ENCODE measurements around the gene CCIN. TPM values are rescaled to one million over a fixed set of nuclear protein-coding genes. Genes with fewer than 3 reads are reported as not detected.
"Not testable (repeated sequence)": the region's sequence is repeated elsewhere in the genome, so short reads cannot be mapped to it uniquely, and the experiment has no call there.

The CCIN gene
- total RNA-seq, result not detected

DNA sequence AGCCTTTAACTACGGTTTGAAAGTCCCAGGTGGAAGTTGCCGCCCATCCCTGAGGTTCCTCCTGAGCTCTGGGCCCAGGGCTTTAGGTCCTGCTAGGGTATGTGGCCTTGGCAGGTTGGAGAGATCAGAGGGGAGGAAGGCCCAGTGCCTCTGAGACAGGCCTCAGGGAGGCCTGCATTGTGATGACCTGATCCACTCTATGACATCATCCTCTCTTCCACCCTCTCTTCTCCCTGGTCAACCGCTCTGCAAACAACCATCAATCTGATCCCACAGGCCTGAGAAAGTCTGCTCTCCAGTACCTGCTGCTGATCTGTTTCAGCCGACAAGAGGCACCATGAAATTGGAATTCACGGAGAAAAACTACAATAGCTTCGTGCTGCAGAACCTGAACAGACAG, at the start of gene CCIN:
Gene CCIN, plus strand, starts transcription at position 223 of the 400 bp plus-strand sequence. Its CDS starts 115 bp downstream, at position 338.
- DNase-seq, result no peak
- H3K27me3 Mint-ChIP-seq, result peaks cover 4% of the 10 kb centered on the region
- H3K4me3 Mint-ChIP-seq, result no peak within 1 kb of the TSS
- peaks cover 3% of the 10 kb centered on the region for H3K4me1 Mint-ChIP-seq
- H3K27ac Mint-ChIP-seq, result no peak within 1 kb of the TSS
- no peaks in the 10 kb centered on the region for H3K36me3 Mint-ChIP-seq
- no peaks in the 10 kb centered on the region for H3K9me3 Mint-ChIP-seq

DNA sequence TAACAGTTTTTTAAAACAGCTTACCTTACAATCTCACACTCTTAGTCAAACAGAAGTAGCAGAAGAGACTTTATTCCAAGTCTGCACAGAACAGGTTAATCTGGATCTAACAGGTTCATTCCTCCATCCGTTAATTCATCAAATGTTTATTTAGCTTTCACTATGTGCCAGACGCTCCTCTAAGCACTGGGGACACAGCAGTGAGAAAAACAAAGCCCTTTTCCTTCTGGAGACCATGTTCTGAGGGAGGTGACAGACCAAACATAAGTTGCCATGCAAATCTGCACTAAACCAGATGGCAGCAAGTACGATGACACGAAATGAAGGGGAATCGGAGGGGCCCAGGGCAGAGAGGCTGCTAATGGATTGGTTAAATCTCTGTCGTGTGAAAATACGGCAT, 49.7 kb upstream of the CCIN start:
- no peaks in the 10 kb centered on the region for H3K27me3 Mint-ChIP-seq
- H3K4me1 Mint-ChIP-seq, result peaks cover 2% of the 10 kb centered on the region
- DNase-seq, result no peak
- no peak overlapping the region for H3K4me3 Mint-ChIP-seq
- H3K9me3 Mint-ChIP-seq, result no peaks in the 10 kb centered on the region
- no peaks in the 10 kb centered on the region for H3K36me3 Mint-ChIP-seq
- H3K27ac Mint-ChIP-seq, result no peak overlapping the region

- no peak for DNase-seq
- peaks cover 11% of the 10 kb centered on the region for H3K4me1 Mint-ChIP-seq
- no peak overlapping the region for H3K27ac Mint-ChIP-seq
- H3K36me3 Mint-ChIP-seq, result no peaks in the 10 kb centered on the region
- no peaks in the 10 kb centered on the region for H3K27me3 Mint-ChIP-seq
- no peak overlapping the region for H3K4me3 Mint-ChIP-seq
- no peaks in the 10 kb centered on the region for H3K9me3 Mint-ChIP-seq
Observed at GRCh38 chr9:36120705-36121104, 48.5 kb upstream of the CCIN start.

- H3K4me3 Mint-ChIP-seq, result no peak overlapping the region
- H3K36me3 Mint-ChIP-seq, result no peaks in the 10 kb centered on the region
- H3K27me3 Mint-ChIP-seq, result no peaks in the 10 kb centered on the region
- no peak for DNase-seq
- no peaks in the 10 kb centered on the region for H3K9me3 Mint-ChIP-seq
- peaks cover 13% of the 10 kb centered on the region for H3K4me1 Mint-ChIP-seq
- no peak overlapping the region for H3K27ac Mint-ChIP-seq
Observed at GRCh38 chr9:36121971-36122370, 47.2 kb upstream of the CCIN start.

DNA sequence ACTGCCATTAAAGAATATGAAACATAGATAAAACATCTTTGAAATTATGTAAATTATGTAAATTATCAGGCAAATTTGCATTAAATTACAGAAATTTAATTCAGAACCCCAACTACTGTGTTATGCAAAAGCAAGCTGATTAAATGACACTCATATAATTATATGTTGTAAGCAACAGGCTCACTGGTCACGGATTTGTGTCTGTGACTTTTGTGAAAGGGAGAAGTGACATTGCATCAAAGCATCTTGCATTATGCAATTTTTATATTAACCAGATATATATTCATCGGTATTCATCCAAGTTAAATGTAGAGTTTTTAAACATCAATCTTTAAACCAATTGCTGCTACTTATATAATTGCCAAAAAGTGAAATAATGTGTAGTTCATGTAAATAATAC, 45.7 kb upstream of the CCIN start:
- Mint-ChIP-seq H3K27me3 (no peaks in the 10 kb centered on the region), H3K36me3 (no peaks in the 10 kb centered on the region), H3K4me1 (peaks cover 24% of the 10 kb centered on the region), H3K27ac (no peak overlapping the region), H3K9me3 (no peaks in the 10 kb centered on the region), H3K4me3 (no peak overlapping the region)
- DNase-seq, result no peak

GRCh38 chr9:36125062-36125855, 43.9 kb upstream of the CCIN start:
- Mint-ChIP-seq H3K9me3 (no peaks in the 10 kb centered on the region), H3K4me1 (peaks cover 24% of the 10 kb centered on the region), H3K27ac (no peak overlapping the region)

DNA sequence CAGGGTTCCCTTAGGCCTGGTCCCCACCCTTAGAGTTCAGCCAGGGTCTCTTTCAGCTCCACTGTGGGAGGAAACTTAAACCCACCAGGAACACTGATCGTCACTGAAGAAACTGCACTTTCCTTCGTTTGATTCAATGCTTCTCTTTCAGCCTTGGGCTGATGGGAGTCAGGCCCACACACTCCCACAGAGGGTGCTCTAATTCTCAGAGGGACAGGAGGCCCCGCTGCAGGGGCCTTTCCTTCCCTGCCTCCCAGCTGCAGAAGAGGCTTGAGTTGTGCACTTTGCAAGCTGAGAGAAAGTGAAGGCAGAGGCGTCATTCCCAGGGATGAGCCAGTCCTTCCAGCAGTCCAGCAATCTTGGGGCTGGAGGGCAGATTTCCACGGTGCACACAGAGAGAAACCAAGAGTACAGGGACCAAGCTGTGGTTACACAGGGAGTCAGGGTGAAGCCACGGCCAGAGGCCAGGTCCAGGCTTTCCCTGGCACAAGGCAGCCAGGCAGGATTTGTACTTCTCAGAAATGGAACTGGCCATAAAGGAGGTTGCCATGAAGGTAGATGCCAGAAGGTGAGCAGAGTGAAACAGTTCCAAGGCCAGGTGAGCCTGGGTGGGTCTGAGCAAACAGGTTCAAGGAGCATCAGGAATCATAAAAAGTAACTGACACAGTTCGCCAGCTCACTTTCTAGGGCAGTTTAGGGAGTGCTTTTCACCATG, 43.0 kb upstream of the CCIN start:
- Mint-ChIP-seq H3K4me3 (no peak overlapping the region), H3K27ac (no peak overlapping the region)
- DNase-seq, result no peak

More at GRCh38 chr9:36125062-36125855, 43.9 kb upstream of the CCIN start:
- no peaks in the 10 kb centered on the region for H3K36me3 Mint-ChIP-seq
- DNase-seq, result no peak
- no peak overlapping the region for H3K4me3 Mint-ChIP-seq
- no peaks in the 10 kb centered on the region for H3K27me3 Mint-ChIP-seq

DNA sequence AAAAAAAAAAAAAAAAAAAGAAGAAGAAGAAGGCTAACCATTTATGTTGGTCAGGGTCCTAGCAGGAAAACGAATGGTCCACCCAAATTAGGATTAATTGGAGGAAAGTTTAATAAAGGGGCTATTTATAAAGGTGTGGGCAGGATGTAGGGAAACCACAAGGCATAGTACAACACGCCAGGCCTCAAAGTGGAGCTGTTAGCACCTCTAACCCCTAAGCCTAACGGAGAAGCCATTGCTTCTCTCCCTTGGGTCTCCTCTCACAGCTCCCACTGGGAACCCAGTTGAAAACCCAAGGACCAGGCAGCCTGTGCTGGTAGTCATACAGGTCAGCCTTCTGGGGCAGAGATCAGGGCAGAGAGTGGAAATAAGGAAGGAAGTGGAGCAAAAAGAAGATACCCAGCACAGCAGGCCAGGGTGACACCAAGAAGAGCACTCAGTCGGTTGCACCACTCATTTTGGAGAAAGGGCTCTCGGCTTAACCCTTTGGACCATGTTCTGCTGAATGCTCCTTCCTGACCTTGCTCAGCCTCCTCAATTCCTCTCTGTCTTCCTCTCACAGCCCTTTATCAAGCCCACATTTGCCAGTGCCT, 41.4 kb upstream of the CCIN start:
- H3K4me3 Mint-ChIP-seq, result no peak overlapping the region
- no peaks in the 10 kb centered on the region for H3K27me3 Mint-ChIP-seq
- no peaks in the 10 kb centered on the region for H3K36me3 Mint-ChIP-seq
- no peak for DNase-seq
- peaks cover 24% of the 10 kb centered on the region for H3K4me1 Mint-ChIP-seq
- H3K27ac Mint-ChIP-seq, result no peak overlapping the region
- H3K9me3 Mint-ChIP-seq, result no peaks in the 10 kb centered on the region

More for the DNA sequence above, 43.0 kb upstream of the CCIN start:
- Mint-ChIP-seq H3K4me1 (peaks cover 24% of the 10 kb centered on the region), H3K9me3 (no peaks in the 10 kb centered on the region), H3K36me3 (no peaks in the 10 kb centered on the region), H3K27me3 (no peaks in the 10 kb centered on the region)

DNA sequence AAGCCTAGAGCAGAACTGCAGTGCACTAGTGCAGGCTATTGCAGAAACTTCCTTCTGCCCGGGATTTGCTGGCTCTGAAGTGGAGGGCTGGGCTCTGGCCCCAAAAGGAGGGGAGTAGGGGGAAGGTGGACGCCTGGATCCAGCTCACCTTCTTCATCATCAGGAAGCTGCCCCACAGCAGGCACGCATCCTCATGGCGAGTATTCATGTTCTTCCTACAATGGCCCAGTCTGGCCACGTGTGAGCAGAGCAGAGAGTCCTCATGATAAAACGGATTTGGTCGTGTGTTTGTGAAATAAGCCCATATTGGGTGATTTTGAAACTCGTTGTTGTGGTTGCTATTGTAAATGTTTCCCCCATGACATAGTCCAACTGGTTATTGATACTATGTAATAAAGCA, 40.8 kb upstream of the CCIN start:
- no peak overlapping the region for H3K27ac Mint-ChIP-seq
- no peak for DNase-seq
- no peaks in the 10 kb centered on the region for H3K9me3 Mint-ChIP-seq
- no peak overlapping the region for H3K4me3 Mint-ChIP-seq
- H3K4me1 Mint-ChIP-seq, result peaks cover 24% of the 10 kb centered on the region
- H3K36me3 Mint-ChIP-seq, result no peaks in the 10 kb centered on the region
- no peaks in the 10 kb centered on the region for H3K27me3 Mint-ChIP-seq

GRCh38 chr9:36129139-36129538, 40.0 kb upstream of the CCIN start:
- no peaks in the 10 kb centered on the region for H3K9me3 Mint-ChIP-seq
- no peak overlapping the region for H3K4me3 Mint-ChIP-seq
- H3K27ac Mint-ChIP-seq, result no peak overlapping the region
- DNase-seq, result no peak
- no peaks in the 10 kb centered on the region for H3K27me3 Mint-ChIP-seq
- no peaks in the 10 kb centered on the region for H3K36me3 Mint-ChIP-seq
- peaks cover 24% of the 10 kb centered on the region for H3K4me1 Mint-ChIP-seq

DNA sequence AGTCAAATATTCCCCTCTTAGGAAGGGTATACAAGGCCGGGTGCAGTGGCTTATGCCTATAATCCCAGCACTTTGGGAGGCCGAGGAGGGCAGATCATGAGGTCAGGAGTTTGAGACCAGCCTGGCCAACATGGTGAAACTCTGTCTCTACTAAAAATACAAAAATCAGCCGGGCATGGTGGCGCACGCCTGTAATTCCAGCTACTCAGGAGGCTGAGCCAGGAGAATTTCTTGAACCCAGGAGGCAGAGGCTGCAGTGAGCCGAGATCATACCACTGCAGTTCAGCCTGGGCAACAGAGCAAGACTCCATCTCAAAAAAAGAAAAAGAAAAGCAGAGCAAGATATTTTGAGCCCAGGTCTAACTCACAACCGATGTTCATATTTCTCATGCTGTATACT, 37.5 kb upstream of the CCIN start:
- H3K27me3 Mint-ChIP-seq, H3K27ac Mint-ChIP-seq, DNase-seq, H3K9me3 Mint-ChIP-seq, H3K36me3 Mint-ChIP-seq, H3K4me3 Mint-ChIP-seq: not testable (repeated sequence)
- peaks cover 17% of the 10 kb centered on the region for H3K4me1 Mint-ChIP-seq

DNA sequence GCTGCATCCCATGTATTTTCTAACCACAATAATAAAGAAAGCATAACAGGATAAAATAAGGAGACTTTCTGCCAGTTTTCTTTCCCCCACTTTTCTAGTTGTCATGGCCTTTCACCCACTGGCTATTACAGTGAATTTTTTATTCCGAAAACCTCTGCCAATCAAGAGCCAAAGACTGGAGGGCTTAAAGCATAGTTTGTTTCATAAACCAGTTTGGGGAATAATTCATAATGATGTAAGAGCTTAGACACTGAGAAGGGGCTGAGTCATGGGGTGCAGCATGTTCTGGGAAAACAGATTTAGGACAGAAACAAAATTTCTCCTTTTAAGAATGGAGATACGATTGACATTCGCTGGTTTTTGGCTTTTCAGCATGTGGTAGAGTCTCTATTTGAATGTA, 37.1 kb upstream of the CCIN start:
- peaks cover 15% of the 10 kb centered on the region for H3K4me1 Mint-ChIP-seq
- no peak for DNase-seq
- H3K27ac Mint-ChIP-seq, result no peak overlapping the region
- no peaks in the 10 kb centered on the region for H3K36me3 Mint-ChIP-seq
- H3K4me3 Mint-ChIP-seq, result no peak overlapping the region
- no peaks in the 10 kb centered on the region for H3K9me3 Mint-ChIP-seq
- peaks cover 9% of the 10 kb centered on the region for H3K27me3 Mint-ChIP-seq

DNA sequence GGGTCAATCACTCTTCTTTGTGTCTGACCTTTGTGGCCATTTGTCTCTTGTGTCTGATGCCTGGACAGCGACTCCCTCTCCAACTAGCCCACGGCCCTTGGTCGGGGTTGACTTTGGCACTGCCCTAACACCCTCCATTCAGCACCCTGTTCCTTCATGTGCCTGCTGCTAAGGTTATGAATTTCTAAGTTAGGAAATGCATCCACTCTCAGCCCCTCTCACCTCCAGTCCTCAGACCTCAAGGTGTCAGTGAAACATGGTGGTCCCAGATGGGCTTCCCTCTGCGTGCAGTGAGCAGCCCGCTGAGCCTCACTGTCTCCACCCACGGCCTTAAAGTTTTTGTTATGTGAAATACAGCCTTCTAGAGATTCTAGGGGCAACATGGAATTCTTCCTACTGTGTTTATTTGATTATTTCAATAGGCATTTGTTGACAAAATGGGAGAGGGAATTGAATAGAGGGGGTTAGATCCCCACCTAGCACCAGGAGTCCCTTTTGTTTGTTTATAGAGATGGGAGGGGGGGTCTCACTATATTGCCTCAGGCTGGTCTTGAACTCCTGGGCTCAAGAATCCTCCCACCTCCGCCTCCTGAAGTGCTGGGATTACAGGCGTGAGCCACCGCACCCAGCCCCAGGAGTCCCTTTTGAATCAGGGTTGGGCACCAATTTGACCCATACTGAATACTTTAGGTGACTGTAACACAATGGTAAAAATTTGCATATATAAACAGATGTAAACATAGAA, 34.3 kb upstream of the CCIN start:
- Mint-ChIP-seq H3K36me3 (no peaks in the 10 kb centered on the region), H3K27ac (no peak overlapping the region), H3K27me3 (peaks cover 21% of the 10 kb centered on the region), H3K9me3 (no peaks in the 10 kb centered on the region), H3K4me1 (peaks cover 29% of the 10 kb centered on the region), H3K4me3 (no peak overlapping the region)
- DNase-seq, result no peak

DNA sequence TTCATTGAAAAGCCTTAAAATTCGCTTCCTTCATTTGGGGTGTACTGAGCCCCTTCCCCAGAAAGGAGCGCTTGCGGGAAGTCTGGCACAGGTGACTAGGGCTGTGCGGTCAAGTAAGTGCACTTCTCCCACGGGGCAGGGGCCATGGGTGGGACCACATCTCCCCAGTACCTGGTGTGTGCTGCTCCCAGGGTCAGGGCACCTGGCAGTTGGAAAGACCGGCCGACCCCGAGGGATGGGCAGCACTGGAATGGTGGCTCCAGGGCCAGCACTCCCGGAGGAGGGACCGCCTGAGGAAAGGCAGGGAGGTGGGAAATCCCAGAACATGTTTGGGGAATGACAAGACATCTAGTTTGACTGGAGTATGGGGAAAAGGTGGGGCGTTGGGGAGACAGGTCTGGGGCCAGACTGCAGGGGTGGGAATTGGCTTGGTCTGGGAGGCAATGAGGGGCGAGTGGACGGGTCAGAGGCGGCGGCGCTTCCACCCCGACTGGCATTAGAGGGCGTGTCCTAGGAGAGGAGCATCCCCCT, 33.4 kb upstream of the CCIN start:
- no peaks in the 10 kb centered on the region for H3K9me3 Mint-ChIP-seq
- no peak for DNase-seq
- peaks cover 21% of the 10 kb centered on the region for H3K27me3 Mint-ChIP-seq
- H3K27ac Mint-ChIP-seq, result no peak overlapping the region
- peak overlapping the region; percentile 72 for H3K4me3 Mint-ChIP-seq
- H3K36me3 Mint-ChIP-seq, result no peaks in the 10 kb centered on the region
- peaks cover 38% of the 10 kb centered on the region for H3K4me1 Mint-ChIP-seq

Data from activated naive CD8-positive, alpha-beta T cell treated with anti-CD3 and anti-CD28 coated beads for 36 hours (primary cell).